GM12892 (cell line): Measurements from ENCODE around the gene AP2A2.

Experiments used
- DNase-seq: peaks from one replicate; pipeline ENCODE4 v3.0.0; 2011; ENCODE audit not compliant: insufficient read length
- FAIRE-seq: peaks from 2 replicates; lab custom pipeline; 2011; peaks lifted over from hg19 to GRCh38; lab: Jason Lieb, UNC
- POLR2A ChIP-seq: IDR thresholded peaks from 2 replicates; pipeline ENCODE4 v1.6.1; 2011; ENCODE audit warnings: low read depth, low read length, control low read depth
- POLR2AphosphoS5 ChIP-seq: IDR thresholded peaks from 2 replicates; pipeline ENCODE4 v1.6.1; 2011; ENCODE audit warnings: low read depth, low read length, control low read depth
- TAF1 ChIP-seq: IDR thresholded peaks from 2 replicates; pipeline ENCODE4 v1.6.1; 2011; ENCODE audit warnings: low read depth, mild to moderate bottlenecking, control low read depth, low read length, borderline replicate concordance

AP2A2 gene

DNA sequence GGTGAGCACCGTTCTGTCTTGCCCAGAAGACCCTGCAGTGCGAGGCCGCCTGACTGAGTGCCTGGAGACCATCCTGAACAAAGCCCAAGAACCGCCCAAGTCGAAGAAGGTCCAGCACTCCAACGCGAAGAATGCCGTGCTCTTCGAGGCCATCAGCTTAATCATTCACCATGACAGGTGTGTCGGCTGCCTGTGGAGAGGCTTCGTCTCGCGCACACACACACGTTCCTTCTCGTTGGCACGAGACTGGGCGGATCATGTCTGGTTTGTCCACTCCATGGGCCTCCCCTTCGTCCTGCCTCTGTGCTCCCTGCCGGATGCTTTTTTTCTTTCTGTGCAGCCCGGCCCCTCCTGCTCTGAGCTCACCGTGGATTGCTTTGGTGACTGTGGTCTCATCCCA lies 59.7 kb downstream of the AP2A2 start:
- FAIRE-seq, result no peak
- TF ChIP-seq POLR2A, result no peak
- no peak for DNase-seq

DNA sequence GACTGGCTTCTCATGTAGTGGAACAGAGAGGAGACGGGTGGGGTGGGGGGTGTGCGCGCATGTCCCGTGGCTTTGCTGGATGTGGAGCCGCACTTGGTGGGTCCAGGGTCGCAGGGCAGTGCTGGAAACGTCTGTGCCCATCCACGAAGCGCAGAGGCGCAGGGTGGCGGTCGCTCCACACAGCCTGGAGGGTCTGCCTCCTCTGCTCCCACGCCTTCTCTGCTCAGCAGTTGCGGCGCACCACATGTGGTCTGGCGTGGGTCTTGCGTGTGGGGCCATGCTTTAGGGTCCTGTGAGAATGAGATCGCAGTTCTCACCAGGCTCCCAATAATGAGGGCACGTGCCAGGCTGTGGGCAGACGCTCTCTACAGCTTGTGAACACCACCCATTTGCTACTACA lies 60.2 kb downstream of the AP2A2 start:
- DNase-seq (no peak), FAIRE-seq (no peak)
- TF ChIP-seq POLR2AphosphoS5 (no peak), TAF1 (no peak), POLR2A (no peak)

DNA sequence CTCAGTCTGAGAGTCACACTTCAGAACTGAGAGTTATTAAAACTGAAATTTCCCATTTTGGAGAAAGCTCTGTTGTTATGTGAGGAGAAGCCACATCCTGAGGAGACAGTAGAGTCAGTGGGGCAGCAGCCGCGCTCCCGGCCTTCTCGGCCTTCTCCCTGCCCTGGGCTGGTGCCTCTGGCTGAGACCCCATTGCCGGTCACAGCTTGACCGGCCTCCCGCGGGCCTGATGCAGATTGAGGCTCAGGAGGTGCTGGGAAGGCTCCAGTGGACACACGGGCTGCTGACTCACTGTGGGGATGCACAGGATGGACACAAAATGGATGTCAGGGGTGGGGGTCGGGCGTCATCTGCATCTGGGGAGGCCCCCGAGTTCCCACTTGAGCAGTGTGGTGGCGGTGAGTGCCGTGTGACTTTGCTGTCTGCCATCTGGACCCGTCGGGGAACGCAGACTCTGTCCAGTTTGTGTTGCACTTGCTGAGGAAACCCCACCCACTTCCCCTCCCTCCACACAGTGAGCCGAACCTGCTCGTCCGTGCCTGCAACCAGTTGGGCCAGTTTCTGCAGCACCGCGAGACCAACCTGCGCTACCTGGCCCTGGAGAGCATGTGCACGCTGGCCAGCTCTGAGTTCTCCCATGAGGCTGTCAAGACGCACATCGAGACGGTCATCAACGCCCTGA lies 60.7 kb downstream of the AP2A2 start:
- no peak for DNase-seq
- FAIRE-seq, result no peak
- TF ChIP-seq POLR2AphosphoS5 (no peak), POLR2A (no peak), TAF1 (no peak)

DNA sequence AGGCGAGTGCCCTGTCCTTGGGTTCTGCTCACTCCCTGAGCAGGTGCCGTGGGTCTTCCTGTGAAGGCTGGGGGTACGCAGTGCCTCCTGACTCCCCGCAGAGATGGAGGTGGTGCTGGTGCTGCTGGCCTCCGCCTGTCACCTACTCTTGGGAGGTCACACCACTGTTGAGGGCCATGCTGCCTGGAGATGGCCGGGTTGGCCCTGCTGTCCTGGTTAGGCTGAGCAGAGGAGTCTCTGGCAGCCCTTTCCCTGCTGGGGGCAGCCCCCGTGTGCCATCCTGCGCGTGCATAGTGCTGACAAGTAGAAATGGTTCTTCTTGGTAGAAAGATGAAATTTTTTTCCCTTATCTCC lies 61.3 kb downstream of the AP2A2 start:
- DNase-seq (no peak), FAIRE-seq (no peak)
- no peak for TF ChIP-seq TAF1
- TF ChIP-seq POLR2AphosphoS5, result no peak
- no peak for TF ChIP-seq POLR2A

DNA sequence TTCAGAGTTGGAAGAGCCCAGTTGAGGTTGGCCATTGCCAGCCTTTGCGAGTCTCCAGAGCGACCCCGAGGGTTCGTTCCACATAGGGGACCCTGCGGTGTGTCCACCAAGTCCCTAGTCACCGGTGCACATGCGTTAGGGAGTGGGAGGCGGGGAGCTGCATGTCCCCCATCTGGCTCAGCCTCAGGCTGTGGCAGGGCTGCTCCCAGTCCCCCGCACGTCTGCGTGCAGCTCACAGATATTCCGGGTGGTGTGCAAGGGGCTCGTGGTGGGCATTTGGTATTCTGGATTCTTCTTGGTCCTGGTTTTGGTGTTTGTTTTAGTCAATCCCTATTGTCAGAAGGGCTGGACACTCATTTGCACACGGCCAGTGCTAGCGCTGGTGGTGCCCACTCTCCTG lies 62.0 kb downstream of the AP2A2 start:
- no peak for TF ChIP-seq TAF1
- no peak for TF ChIP-seq POLR2AphosphoS5
- no peak for TF ChIP-seq POLR2A
- FAIRE-seq (no peak), DNase-seq (no peak)

DNA sequence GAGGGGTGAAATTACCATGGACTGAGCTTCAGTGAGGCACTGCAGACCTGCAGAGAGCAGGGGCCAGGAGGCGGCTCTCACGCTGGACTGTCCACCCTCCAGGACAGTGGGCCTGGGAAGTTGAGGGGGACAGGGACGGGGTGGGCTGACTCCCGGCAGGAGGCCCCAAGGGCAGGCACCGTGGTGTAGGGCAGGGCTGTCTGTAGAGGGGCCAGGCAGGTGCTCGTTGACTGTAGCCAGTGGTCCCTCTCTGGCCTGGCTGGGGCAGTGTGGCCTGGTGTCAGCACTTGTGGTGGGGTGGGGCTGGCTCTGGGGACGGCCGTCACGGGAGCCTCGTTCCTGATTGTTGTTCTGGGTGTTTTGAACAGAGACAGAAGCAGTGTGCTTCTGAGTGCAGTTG lies 64.4 kb downstream of the AP2A2 start:
- FAIRE-seq (no peak), DNase-seq (no peak)
- TF ChIP-seq TAF1 (no peak), POLR2A (no peak), POLR2AphosphoS5 (no peak)

DNA sequence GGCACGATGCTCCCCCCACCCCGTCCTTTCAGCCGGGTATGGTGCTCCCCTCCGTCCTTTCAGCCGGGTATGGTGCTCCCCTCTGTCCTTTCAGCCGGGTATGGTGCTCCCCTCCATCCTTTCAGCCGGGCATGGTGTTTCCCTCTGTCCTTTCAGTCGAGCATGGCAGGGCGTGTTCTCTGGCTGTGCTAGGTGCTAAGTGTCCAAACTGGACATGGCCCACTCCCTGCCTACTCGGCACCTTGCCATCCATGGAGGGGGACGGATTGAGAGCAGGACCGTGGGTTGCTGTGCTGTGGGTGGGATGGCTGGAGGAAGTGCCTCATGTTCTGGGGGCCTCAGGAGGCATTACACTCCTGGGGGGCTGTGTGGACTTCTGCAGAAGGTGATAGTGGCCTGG lies 65.4 kb downstream of the AP2A2 start:
- DNase-seq (no peak), FAIRE-seq (no peak)
- TF ChIP-seq POLR2AphosphoS5, result no peak
- no peak for TF ChIP-seq TAF1
- TF ChIP-seq POLR2A, result no peak

DNA sequence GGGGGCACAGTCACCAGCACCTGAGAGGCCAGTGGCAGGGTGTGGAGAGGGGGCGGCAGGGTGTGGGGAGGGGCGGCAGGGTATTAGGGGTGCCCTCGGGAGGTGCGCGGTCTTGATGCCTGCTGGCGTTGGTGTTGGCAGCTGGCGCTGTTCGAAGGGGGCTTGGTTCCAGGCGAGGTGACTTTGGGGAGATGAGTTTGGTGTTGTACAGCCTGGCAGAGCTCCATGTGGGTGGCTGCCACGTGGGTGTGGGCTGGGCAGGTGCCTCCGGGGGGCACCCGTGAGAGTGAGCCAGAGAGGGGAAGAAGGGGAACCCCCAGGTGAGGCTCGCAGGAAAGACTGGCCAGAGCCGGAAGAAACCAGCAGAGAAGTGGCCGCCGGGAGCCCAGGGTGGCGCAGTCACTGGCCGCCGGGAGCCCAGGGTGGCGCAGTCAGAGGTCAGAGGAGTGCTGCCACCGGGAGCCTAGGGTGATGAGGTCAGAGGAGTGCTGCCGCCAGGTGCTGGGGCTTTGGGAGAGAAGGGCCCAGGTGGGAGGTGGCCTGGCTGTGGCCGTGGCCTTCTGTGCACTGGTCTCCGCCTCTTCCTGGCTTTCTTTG lies 66.1 kb downstream of the AP2A2 start:
- TF ChIP-seq POLR2AphosphoS5 (no peak), POLR2A (no peak), TAF1 (no peak)
- no peak for FAIRE-seq
- DNase-seq, result no peak

DNA sequence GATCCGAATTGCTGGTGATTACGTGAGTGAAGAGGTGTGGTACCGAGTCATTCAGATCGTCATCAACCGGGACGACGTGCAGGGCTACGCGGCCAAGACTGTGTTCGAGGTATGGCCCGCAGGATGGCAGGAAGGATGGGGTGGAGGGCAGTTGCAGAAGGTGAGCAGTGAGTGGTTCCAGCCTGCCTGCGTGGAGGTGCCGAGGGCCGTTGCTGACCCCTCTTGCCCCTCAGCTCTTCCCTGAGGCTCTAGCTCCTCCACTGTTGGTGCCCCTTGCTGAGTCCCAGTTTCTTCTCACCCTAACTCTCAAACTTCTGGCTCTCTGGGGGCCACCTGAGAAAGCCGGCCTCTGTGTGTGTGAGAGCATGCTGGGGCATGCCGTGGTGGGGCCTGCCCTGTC lies 66.9 kb downstream of the AP2A2 start:
- DNase-seq (no peak), FAIRE-seq (no peak)
- TF ChIP-seq POLR2AphosphoS5, result no peak
- TF ChIP-seq POLR2A, result no peak
- TF ChIP-seq TAF1, result no peak

DNA sequence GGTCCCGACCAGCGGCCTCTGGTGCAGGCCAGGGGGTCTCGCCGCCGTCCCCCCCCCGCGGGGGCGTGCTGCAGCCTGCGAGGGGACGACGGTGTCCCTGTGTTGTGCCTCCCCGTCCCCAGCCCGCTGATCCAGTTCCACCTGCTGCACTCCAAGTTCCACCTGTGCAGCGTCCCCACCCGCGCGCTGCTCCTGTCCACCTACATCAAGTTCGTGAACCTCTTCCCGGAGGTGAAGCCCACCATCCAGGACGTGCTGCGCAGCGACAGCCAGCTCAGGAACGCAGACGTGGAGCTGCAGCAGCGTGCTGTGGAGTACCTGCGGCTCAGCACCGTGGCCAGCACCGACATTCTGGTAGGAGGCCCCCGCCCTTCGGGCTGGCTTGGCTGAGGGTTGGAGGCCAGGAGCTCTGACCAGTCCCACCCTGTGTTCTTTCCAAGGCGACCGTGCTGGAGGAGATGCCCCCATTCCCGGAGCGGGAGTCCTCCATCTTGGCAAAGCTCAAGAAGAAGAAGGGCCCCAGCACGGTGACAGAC lies 68.0 kb downstream of the AP2A2 start:
- no peak for TF ChIP-seq POLR2AphosphoS5
- TF ChIP-seq TAF1, result no peak
- no peak for TF ChIP-seq POLR2A
- no peak for FAIRE-seq
- DNase-seq, result no peak

DNA sequence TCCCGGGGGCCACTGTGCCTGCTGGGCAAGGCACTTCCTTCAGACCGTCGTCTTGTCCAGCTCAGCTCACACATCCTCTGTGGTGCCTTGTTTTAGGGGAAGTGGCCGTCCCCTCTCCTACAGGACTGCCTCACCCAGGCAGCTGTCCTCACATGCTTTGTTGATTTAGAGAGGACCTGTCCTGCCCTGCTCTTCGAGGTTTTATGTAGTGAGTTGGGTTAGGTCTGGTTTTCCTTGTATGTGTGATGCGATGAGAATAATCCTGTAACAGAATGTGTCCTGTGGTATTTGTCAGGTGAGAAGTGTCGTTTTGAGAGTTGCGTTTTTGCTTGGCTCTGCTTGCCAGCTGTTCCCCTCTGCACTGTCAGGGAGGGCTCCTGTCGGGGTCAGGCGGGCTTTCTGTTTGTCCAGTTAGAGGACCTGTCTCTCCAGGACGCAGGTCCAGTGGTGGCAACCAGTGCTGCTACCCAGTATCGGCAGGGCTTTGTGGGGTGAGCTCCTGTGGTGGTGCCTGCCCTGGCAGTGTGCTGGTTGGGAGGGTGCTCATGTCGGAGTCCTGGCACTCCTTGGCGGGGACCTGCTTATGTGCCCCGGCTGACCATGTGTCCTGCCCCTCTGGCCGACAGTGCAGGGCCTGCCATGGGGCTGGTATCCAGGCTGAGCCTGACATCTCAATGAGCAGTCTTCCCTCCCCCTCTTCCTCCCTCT lies 69.5 kb downstream of the AP2A2 start:
- TF ChIP-seq TAF1, result no peak
- TF ChIP-seq POLR2AphosphoS5, result no peak
- TF ChIP-seq POLR2A, result no peak
- no peak for FAIRE-seq
- DNase-seq, result no peak
